Measurements from ENCODE around the gene CNTNAP2.

The CNTNAP2 gene

DNA sequence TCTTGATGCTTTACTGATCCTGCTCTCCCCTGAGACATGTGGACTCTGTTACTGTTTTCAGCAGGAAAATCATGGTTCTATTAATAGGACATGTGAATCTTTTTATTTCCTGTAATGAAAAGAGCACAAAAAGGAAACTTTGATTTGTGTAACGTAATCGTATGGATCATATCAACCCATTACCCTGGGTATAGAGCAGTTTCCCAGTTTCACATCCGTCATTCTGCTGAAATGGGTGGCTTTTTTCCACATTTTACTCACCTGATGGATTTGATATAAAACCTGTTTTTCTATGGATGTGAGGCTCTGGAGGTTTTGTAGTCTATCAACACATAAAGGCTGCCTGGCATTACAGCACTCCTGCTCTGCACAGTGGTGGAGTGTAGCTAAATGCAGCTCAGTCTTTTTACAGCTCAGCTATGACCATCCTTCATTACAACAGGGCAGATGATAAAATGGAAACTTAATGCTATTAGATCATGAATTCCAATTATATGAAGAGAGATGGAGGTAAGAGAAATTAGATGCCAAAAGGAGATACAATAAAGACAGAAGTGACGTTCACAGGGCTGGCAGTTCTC lies 1987.6 kb downstream of the CNTNAP2 start:
- no peak for DNase-seq (ENCODE audit: low spot score)

DNA sequence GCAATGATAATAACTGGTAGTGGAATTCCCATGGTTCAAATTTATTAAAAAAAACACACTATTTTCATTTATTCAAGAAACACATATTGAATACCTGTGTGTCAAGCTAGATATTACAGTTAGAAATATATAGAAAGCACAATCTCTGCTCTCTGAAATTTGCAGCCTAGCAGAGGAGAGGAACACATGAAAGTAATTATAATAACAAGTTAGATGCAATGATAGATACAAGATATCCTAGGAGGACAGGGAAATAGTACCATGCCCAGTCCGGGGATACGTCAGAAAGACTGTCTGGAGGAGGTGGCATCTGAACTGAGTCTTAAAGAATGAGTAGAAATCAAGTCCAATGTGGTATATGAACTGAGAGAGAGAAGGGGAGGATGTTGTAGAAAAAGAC lies 1988.3 kb downstream of the CNTNAP2 start:
- no peak for DNase-seq (ENCODE audit: low spot score)

DNA sequence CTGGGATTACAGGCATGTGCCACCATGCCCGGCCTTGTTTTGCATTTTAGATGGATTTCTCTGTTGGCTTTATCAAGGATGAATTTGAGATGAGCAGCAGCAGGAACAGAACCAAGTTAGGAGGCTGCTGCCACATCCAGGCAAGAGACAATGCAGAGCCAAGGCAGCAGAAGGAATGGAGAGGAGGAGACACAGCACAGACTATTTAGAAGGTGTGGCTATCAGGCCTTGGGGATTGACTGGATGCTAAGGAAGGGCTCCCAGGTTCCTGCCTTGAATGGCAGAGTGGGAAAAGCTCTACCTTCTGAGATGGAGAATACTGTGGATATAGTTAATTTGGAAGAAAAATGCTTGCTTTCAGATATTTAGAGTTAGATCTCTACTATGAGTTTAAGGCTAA lies 1989.3 kb downstream of the CNTNAP2 start:
- DNase-seq (ENCODE audit: low spot score), result no peak

DNA sequence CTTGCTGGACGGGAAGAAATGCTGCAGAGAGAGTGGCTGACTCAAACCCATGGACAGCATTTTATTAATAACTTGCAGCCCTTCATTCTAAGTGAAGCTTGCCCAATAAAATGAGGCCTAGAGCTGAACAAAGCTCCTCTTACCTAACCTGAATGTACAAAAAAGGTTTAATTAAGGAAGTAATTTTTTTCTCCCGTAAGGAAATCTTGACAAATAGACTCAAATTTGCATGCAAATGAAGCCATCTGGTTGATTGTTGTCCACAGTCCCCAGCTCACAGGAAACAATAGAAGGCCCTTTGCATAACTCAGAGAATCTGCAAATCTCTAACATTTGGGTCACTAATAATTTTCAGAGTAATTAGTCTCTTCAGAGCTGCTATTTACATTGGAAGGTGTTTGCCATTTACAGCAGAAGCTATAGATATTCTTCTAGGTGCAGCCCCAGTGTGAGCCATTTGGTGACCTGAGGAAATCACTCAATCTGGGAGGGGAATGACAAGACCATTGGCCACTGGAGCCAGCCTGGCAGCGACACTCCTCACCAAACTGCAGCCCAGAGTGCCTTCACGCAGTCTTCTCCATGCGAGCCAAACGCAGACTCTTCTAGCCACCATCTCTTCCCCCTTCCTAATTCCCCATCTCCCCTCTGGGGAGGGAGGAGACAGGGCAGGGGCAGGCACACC lies 1991.0 kb downstream of the CNTNAP2 start:
- DNase-seq (ENCODE audit: low spot score), result no peak

DNA sequence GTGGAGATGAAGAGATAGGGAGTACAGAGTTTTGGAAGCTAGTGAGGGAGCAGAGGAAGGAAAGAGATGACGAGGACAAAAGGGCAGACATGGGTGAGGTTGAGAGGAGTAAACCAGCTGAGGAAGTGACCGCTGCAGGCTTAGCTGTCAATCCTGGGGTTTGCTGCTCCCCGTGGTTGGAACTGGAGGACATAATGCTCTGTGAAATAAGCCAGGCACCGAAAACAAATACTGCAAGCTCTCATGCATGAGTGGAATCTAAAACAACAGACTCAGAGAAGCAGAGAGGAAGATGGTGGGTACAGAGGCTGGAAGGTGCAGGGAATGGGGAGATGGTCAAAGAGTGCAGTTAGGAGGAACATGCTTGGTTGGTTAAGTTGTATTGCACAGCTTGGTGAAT lies 1991.8 kb downstream of the CNTNAP2 start:
- DNase-seq (ENCODE audit: low spot score), result no peak

DNA sequence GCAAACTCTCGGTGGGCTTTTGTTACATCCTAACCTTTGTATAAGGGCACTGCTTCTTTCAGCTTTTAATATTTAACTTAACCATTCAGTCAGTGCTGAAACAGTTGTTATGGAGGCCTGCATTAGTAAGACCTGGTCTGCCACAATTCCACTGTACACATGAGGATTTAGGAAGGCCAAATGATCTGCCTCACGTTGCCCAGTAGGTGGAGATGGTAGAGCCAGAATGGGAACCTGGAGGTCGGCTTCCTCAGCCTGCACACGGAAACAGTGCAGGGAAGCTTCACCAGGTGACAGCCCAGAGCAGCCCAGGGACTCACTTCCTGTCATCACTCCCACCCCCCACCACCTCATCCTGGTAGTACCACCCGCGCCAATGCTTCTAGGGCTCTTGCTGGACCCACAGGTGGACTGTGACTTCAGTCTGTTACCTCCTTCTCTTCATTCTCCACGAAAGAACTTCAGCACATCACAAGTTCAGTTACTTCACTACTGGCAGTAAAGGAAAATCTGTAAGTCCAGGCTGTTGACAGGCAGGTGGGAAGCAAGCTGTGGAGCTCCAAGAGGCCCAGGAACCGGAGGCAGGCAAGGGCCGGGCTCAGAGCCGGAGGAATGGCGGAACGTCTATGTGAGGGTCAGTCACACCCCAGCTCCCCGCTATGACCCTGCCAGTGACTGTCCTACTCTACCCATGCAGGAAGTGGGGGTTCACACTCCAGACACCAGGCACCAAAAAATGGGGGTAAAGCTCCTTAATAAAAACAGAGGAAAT lies 1993.7 kb downstream of the CNTNAP2 start:
- no peak for DNase-seq (ENCODE audit: low spot score)

DNA sequence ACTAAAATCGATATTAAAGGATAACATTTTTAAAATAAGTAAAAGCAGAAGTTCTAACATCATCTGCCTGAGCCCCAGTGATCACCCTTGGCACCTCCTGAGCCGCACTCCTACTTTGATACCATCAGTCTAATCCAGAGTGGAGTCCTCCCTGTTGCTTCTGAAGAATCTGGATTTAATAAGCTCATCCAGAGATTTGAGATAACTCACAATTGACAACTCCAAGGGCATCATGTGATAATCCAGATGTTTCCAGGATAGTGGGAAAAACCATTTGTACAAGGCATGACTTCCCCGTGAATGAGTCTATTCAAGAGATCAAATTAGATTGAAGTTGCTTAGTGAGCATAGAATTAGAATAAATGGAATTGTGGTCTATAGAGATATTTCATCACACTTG lies 1998.2 kb downstream of the CNTNAP2 start:
- DNase-seq (ENCODE audit: low spot score), result peak; percentile 21

DNA sequence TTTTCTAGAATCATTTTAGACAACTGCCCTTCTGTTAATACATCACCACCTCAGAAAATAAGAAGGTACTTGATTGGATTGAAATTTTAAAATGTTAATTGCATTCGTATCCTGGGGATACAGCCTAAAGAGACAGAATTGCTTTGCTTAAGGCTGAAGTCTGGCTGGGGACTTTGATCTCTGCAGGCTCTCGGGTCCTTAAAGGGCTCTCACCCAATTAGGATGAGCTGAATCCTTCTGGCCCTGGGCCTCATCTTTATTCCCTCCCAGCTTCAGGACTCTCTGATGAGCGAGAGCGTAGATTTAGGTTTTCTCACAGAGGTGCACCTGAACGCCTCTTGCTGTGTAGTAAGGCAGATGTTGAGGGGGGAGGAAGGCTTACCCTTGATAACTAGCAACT lies 1998.7 kb downstream of the CNTNAP2 start:
- no peak for DNase-seq (ENCODE audit: low spot score)

DNA sequence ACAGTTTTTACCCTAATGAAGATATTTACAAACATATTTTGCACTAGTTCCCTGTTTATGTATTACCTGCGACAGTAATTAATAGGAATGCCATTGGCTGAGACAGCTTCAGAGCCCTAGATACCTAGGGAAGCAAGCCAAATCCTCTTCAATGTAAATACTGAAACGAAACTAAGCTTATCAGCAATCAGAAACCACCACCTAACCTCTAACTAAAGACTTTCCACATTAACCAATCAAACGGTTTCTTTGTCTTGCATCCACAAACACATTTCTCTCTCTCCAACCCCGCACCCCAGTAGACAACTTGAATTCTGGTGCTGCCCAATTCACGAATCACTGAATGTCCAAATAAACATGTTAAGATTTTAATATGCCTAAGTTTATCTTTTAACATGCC lies 1999.6 kb downstream of the CNTNAP2 start:
- DNase-seq (ENCODE audit: low spot score), result no peak

DNA sequence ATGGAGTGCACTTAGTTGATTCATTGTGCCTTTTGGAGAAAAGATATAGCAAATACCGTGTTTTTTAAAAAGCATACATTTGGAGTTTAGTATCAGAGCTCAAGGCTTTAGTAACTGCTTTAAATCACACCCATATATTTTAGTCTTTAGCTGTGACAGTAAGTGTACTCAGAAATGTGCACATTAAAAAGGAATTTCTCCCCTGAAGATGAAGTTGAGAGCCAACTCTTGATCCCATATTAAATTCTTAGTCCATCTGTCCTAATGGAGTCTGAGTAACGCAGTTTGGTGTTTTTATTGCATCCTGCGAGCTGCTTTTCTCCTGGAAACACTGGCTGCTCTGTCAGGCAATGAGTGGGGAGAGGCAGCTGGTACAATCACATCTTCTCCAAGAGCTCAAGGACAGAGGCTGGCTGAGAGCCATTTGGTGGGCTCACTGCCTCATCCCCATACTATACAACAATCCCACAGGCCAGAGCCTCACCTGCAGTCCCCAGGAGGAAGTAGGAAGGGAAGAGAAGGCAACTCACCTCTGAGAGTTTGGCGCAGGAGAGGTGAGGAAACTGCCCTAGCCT lies 2000.3 kb downstream of the CNTNAP2 start:
- no peak for DNase-seq (ENCODE audit: low spot score)

DNA sequence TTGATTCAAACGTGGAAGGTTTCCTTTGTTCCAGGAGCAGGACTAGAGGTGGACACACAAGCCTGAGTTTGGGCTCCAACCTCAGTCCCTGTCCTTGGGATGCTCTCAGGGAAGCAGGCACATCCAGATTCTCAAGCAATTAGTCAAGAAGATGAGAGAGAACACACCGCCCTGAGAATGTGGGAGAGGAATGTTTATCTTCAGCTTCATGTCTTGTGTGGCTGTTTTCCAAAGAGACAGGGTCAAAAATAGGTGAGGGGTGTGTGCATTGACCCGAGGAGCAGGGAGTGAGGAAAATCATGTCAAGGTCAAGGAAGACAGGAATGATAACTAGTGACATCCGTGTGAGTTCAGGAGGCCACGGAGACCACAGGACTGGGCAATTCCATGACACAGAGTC lies 2001.8 kb downstream of the CNTNAP2 start:
- DNase-seq (ENCODE audit: low spot score), result no peak

DNA sequence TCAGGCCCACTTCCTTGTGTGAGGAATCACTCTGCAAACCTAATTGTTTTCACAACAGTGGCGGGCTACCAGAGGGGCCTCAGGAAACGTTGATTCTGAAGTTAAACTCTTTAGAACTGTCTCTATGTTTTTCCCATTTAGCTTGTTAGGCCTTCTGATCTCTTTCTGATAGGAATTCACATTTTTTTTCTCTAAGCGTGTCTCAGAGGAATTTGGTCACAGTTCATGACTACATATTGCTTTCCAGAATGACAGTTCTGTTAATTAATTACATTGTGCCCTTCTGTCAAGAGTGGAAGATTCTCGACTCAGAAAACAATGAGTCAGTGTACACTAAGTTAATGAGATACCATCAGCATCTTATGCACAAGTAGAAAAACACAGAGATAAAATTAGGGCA lies 2004.8 kb downstream of the CNTNAP2 start:
- no peak for DNase-seq (ENCODE audit: low spot score)

DNA sequence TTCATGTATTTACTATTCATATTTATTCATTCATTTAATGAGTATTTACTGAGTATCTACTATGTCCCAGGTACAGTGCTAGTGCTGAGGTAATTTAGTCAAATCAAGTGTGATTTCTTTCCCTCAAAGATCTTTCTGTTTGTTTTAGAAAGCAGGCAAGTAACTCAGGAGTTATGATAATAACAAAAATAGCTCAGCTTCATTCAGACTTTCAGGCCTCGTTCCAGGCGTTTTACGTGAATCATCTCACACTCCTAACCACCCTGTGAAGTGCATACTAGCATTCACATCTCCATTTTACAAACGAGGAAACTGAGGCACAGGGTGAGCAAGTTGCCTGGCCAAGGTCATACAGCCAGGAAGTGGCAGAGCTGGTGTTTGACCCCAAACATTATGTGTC lies 2005.2 kb downstream of the CNTNAP2 start:
- DNase-seq (ENCODE audit: low spot score), result no peak

DNA sequence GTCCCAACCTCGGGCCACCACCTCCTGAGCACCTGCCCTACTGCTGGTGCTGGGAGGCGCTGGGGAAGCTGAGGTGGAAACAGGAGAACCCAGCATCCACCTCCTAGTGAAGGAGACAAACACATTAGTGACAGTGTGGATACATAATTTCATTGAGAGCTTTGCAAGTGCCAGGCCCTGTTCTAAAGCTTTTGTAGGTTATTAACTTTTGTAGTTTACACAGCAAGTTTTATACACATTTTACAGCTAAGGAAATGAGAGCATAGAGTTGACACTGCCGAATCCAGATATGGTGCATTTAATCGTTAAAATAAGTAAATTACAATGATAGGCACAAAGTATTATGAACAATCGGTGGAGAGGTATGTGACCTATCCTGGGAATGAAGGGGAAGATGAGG lies 2007.9 kb downstream of the CNTNAP2 start:
- no peak for DNase-seq (ENCODE audit: low spot score)

DNA sequence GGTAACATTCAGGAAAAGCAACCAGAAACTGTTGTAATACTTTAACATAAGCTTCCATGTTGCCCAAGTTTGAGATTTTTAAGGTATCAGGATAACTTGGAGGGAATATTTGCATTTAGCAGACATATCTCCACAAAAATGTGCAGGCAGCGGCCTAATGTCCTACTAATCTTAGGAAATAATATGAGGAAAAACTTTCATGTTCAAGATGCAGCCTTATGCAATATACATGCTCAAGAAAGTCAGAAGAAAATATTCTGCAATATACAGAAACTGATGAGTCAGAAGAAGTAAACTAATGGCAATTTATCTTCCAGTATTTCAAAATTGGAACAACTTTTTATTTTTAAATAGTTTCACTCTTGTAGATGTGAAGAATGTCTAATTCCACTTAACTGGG lies 2010.8 kb downstream of the CNTNAP2 start:
- no peak for DNase-seq (ENCODE audit: low spot score)

DNA sequence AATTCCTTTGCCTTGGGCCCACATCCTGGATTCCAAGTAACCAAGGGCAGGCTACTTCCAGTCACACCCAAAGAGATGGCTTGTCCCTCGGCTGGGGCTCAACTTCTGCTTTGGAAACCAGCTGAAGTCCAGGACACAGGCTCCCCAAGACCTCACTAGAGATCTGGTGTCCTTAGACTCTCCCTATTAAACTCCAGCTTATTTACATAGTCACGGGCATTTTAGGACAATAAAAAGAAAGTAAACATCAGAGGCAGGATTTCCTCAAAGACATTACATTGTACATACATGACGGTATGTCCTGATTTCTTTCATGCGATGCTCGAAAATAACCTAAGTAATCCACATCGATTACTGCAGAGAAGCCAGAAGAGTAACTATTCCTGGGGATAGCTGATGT lies 2012.4 kb downstream of the CNTNAP2 start:
- DNase-seq (ENCODE audit: low spot score), result no peak

DNA sequence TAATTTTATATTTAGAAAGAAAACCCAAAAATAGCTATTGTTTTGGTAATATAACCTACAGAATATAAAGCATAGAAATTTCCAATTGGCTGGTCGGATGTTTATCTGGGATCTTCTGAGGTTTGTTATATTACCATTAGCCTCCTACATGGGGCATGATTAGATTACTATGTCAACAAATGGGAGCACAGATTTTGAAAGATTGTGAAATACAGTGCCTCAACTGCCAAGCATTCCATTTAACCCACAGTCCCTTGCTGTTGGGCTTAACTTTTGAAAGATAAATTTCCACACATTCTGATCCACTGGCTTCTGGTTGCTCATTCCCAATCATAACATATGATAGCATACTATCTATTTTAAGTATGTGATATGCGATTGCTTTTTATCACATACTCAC lies 2018.5 kb downstream of the CNTNAP2 start:
- no peak for DNase-seq (ENCODE audit: low spot score)

DNA sequence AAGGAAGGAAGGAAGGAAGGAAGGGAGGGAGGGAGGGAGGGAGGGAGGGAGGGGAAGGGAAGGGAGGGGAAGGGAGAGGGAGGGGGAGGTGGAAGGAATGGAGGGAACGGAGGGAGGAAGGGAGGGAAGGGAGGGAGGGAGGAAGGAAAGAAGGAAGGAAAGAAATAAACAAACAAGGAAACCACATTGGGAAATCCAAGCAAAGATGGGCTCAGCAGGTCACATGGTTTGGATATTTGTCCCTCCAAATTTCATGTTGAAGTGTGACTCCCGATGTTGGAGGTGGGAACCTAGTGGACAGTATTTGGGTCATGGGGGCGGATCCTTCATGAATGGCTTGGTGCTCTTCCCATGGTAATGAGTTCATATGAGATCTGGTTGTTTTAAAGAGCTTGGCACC lies 2019.4 kb downstream of the CNTNAP2 start:
- no peak for DNase-seq (ENCODE audit: low spot score)

DNA sequence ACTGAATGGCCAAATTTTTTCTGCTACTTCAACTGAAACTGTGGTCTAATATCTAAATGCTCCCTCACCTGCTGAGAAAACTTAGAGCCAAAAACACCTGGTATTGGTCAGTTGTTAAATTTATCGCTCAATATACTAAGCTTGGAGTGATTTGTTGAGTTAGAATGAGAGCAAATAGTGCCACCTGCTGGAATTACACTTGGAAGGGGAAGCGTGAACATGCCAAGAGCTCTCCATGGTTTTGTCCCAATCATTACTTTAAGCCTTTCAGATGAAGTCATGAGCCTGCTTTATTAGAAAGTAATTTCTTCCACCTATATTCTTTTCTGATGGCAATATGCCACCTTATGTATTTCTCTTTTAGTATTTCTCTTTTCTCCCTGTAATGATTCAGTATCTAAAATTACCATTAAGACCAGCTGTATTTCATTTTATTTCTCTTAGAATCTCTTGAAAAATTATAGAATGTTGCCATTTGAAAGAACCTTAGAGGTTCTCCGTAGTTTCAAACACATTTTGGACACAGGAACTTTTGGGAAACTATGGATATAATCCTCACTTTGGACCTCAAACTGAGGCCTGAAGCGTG lies 2026.2 kb downstream of the CNTNAP2 start:
- peak; percentile 34 for DNase-seq (ENCODE audit: low spot score)

DNA sequence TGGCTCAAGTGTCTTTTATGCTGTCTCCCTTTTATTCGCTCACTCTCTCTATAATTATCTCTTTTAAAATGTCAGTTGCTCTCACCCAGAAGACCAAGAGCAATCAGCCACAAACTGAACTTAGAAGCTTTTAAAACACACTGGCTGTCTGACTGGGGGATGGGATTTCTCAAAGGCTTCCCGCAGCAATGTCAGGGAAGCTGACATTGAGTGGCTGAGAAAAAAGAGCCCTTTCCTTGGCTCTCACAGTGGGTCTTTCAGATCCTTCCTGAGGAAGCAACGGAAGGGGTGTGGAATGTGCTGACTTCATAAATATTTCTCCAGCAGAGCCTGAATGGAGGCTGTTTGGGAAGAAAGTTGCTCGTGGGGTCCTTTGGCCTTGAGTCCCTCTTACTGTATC lies 2028.2 kb downstream of the CNTNAP2 start:
- DNase-seq (ENCODE audit: low spot score), result no peak

DNA sequence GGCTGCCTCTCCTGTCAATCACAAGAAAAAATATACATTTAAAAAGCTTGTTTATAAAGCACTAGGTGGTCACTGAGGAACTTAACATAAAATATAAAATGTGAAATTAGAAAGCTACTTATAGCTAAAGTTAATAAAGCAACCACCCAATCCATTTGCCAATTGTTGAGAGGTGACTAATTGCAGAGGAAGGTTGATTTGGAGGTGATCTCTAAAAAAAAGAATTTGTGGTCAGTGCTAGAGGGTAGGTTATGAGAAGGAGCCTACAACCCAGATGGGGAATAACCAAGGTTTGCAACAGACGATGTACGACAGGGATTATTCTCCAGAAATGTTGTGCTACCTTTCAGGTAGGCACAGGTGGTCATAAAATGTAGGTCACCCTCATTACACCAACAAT lies 2029.7 kb downstream of the CNTNAP2 start:
- DNase-seq (ENCODE audit: low spot score), result no peak

DNA sequence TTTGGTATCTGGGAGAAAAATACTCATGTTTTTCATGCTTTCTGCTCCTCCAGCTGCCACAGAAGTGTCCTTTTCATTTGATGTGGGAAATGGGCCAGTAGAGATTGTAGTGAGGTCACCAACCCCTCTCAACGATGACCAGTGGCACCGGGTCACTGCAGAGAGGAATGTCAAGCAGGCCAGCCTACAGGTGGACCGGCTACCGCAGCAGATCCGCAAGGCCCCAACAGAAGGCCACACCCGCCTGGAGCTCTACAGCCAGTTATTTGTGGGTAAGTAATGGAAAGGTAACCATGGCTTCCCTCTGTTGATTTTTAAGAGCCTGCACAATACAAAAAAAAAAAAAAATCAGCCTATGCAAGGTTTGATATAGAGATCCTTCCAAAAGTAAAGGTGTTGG lies 2030.8 kb downstream of the CNTNAP2 start:
- no peak for DNase-seq (ENCODE audit: low spot score)

DNA sequence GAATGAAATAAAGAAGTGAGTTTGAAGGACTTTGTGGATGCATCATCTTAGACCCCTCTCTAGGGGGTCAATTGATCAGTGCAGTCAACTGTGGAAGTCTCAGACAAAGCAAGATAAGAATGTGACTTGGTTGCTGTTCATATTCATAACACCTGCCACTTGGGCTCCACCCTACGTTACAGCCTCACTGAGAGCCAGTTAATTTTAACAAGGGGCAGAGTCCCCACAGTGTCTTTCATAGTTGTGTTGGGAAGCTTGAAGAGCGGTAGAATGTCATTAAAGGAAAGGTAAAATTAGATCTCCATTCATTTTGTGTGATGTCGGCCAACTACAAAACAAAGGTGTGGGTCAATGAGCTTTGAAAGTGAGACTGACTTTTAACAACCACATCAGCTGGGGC lies 2031.9 kb downstream of the CNTNAP2 start:
- no peak for DNase-seq (ENCODE audit: low spot score)
